Skin epidermis (tissue), 12 donors: ENCODE data around the gene RRP15.

Experiments used
- H3K27ac ChIP-seq, 21 experiments: fragments of 200-600 bp; sonication (generic) in 11 of 21; one replicate each; pipeline ENCODE4 v1.5.0; 2020; ENCODE audit warnings: mild to moderate bottlenecking in 3 of 21, inconsistent platforms in 2 of 21, moderate library complexity in 2 of 21
- H3K4me3 ChIP-seq, 7 experiments: fragments of 200-600 bp; sonication (generic) in 2 of 7; one replicate each; pipeline ENCODE4 v1.5.0; 2020; ENCODE audit warnings: inconsistent platforms in 2 of 7, mild to moderate bottlenecking in 2 of 7, moderate library complexity in 1 of 7

The RRP15 gene

GRCh38 chr1:218284917-218285635, at the start of gene RRP15:
TSS of gene RRP15 (plus strand) at chr1:218285293. CDS start at chr1:218285317, 24 bp downstream.
- Histone ChIP-seq H3K4me3 (peak within 1 kb of the TSS; percentile 56 to 91 (median 70)), H3K27ac (peak within 1 kb of the TSS; percentile 61 to 90 (median 85))

GRCh38 chr1:218242171-218242570, 42.9 kb upstream of the RRP15 start:
- Histone ChIP-seq H3K27ac (no peak overlapping the region), H3K4me3 (no peak overlapping the region)

GRCh38 chr1:218247339-218247738, 37.8 kb upstream of the RRP15 start:
- no peak overlapping the region for H3K27ac ChIP-seq
- H3K4me3 ChIP-seq = no peak overlapping the region

GRCh38 chr1:218249338-218250140, 35.6 kb upstream of the RRP15 start:
- Histone ChIP-seq H3K4me3 (no peak overlapping the region), H3K27ac (no peak overlapping the region)

- Histone ChIP-seq H3K27ac (no peak overlapping the region), H3K4me3 (no peak overlapping the region)
Observed at GRCh38 chr1:218250492-218250891, 34.6 kb upstream of the RRP15 start.

- no peak overlapping the region for H3K4me3 ChIP-seq
- H3K27ac ChIP-seq = no peak overlapping the region
Observed at GRCh38 chr1:218254296-218254946, 30.7 kb upstream of the RRP15 start.

- Histone ChIP-seq H3K27ac (no peak overlapping the region), H3K4me3 (no peak overlapping the region)
Observed at GRCh38 chr1:218255090-218255489, 30.0 kb upstream of the RRP15 start.

GRCh38 chr1:218257371-218257770, 27.7 kb upstream of the RRP15 start:
- Histone ChIP-seq H3K27ac (no peak overlapping the region), H3K4me3 (no peak overlapping the region)

- H3K27ac ChIP-seq = no peak overlapping the region
- H3K4me3 ChIP-seq = no peak overlapping the region
Observed at GRCh38 chr1:218257971-218258370, 27.1 kb upstream of the RRP15 start.

- no peak overlapping the region for H3K4me3 ChIP-seq
- H3K27ac ChIP-seq = no peak overlapping the region
Observed at GRCh38 chr1:218259339-218259738, 25.8 kb upstream of the RRP15 start.

- Histone ChIP-seq H3K4me3 (no peak overlapping the region), H3K27ac (no peak overlapping the region)
Observed at GRCh38 chr1:218259800-218260199, 25.3 kb upstream of the RRP15 start.

- H3K27ac ChIP-seq = no peak overlapping the region
- H3K4me3 ChIP-seq = no peak overlapping the region
Observed at GRCh38 chr1:218262259-218262658, 22.8 kb upstream of the RRP15 start.

- Histone ChIP-seq H3K27ac (no peak overlapping the region), H3K4me3 (no peak overlapping the region)
Observed at GRCh38 chr1:218266356-218266755, 18.7 kb upstream of the RRP15 start.

GRCh38 chr1:218272366-218272765, 12.7 kb upstream of the RRP15 start:
- Histone ChIP-seq H3K4me3 (no peak overlapping the region), H3K27ac (no peak overlapping the region)

GRCh38 chr1:218273762-218274479, 11.2 kb upstream of the RRP15 start:
- no peak overlapping the region for H3K4me3 ChIP-seq
- no peak overlapping the region for H3K27ac ChIP-seq

- Histone ChIP-seq H3K4me3 (no peak overlapping the region), H3K27ac (no peak overlapping the region)
Observed at GRCh38 chr1:218274511-218274910, 10.6 kb upstream of the RRP15 start.

- Histone ChIP-seq H3K27ac (no peak overlapping the region), H3K4me3 (no peak overlapping the region)
Observed at GRCh38 chr1:218275823-218276222, 9.3 kb upstream of the RRP15 start.

- no peak overlapping the region for H3K4me3 ChIP-seq
- no peak overlapping the region for H3K27ac ChIP-seq
Observed at GRCh38 chr1:218281285-218281684, 3.8 kb upstream of the RRP15 start.

GRCh38 chr1:218284377-218284916, 646 bp upstream of the RRP15 start:
- Histone ChIP-seq H3K4me3 (peak overlapping the region; percentile 56 to 91 (median 70)), H3K27ac (peak overlapping the region; percentile 61 to 90 (median 85))

GRCh38 chr1:218292515-218292914, 7.4 kb downstream of the RRP15 start:
- Histone ChIP-seq H3K27ac (no peak overlapping the region), H3K4me3 (no peak overlapping the region)
